OCI-LY1 (cell line): ENCODE measurements around the gene ZDHHC4.

Experiments
- H2AFZ ChIP-seq: fragments of 200-600 bp; sonication (generic), shearing (Covaris generic); 2 replicates; pipeline ENCODE4 v1.6.0; 2014; ENCODE audit warnings: antibody characterized with exemption, mild to moderate bottlenecking, low read length
- H3F3A ChIP-seq: fragments of 200-600 bp; sonication (generic), shearing (Covaris generic); 2 replicates; pipeline ENCODE4 v1.6.0; 2014; ENCODE audit warnings: mild to moderate bottlenecking, antibody characterized with exemption, low read length, moderate library complexity; ENCODE audit not compliant: insufficient read depth
- H3K27ac ChIP-seq: fragments of 200-600 bp; sonication (generic); 2 replicates; pipeline ENCODE4 v1.5.1; 2014; ENCODE audit warnings: low read length, mixed run types, mild to moderate bottlenecking, low read depth; ENCODE audit not compliant: poor library complexity, severe bottlenecking
- H3K27me3 ChIP-seq: fragments of 200-600 bp; sonication (generic); 2 replicates; pipeline ENCODE4 v1.6.0; 2014; ENCODE audit warnings: antibody characterized with exemption, mild to moderate bottlenecking, low read length, moderate library complexity; ENCODE audit not compliant: insufficient read depth
- H3K36me3 ChIP-seq: fragments of 200-600 bp; sonication (generic); 2 replicates; pipeline ENCODE4 v1.6.1; 2014; ENCODE audit warnings: mild to moderate bottlenecking, antibody characterized with exemption, low read length, moderate library complexity, mixed read lengths; ENCODE audit not compliant: insufficient read depth
- H3K4me1 ChIP-seq: fragments of 200-600 bp; sonication (generic); 2 replicates; pipeline ENCODE4 v1.5.1; 2014; ENCODE audit warnings: mild to moderate bottlenecking, low read length, moderate library complexity; ENCODE audit not compliant: insufficient read depth, severe bottlenecking
- H3K4me2 ChIP-seq: fragments of 200-600 bp; sonication (generic), shearing (Covaris generic); 2 replicates; pipeline ENCODE4 v1.6.1; 2014; ENCODE audit warnings: low read length
- H3K4me3 ChIP-seq: fragments of 200-600 bp; sonication (generic); 2 replicates; pipeline ENCODE4 v1.5.1; 2014; ENCODE audit warnings: low read length, low read depth, mild to moderate bottlenecking, mixed read lengths; ENCODE audit not compliant: poor library complexity, severe bottlenecking
- H3K79me2 ChIP-seq: fragments of 200-600 bp; shearing (Covaris generic); 2 replicates; pipeline ENCODE4 v1.6.1; 2016; ENCODE audit warnings: mixed run types, low read length, mixed read lengths; ENCODE audit not compliant: insufficient read depth
- H3K9ac ChIP-seq: fragments of 200-600 bp; sonication (generic), shearing (Covaris generic); 2 replicates; pipeline ENCODE4 v1.6.1; 2014; ENCODE audit warnings: mild to moderate bottlenecking, low read length, mixed read lengths
- H3K9me2 ChIP-seq: fragments of 200-600 bp; sonication (generic), shearing (Covaris generic); 2 replicates; pipeline ENCODE4 v1.6.1; 2014; ENCODE audit warnings: low read depth, mild to moderate bottlenecking, low read length, mixed read lengths
- H3K9me3 ChIP-seq: fragments of 200-600 bp; shearing (Covaris generic); 2 replicates; pipeline ENCODE4 v1.6.1; 2014; ENCODE audit warnings: low read length, mixed read lengths
- H4K20me1 ChIP-seq: fragments of 200-600 bp; sonication (generic), shearing (Covaris generic); 2 replicates; pipeline ENCODE4 v1.6.0; 2016; ENCODE audit warnings: mild to moderate bottlenecking, low read length; ENCODE audit not compliant: insufficient read depth
- EZH2 ChIP-seq: fragments of 200-600 bp; sonication (generic), shearing (Covaris generic); IDR thresholded peaks from 2 replicates; pipeline ENCODE4 v1.8.0; 2017; ENCODE audit warnings: borderline replicate concordance, mixed run types, mild to moderate bottlenecking, antibody characterized with exemption, low read length, moderate library complexity, mixed read lengths
- TF ChIP-seq, protein P1 (sequence below): fragments of 200-600 bp; sonication (generic), shearing (Covaris generic); IDR thresholded peaks from 2 replicates; pipeline ENCODE4 v1.5.1; 2017; ENCODE audit warnings: mild to moderate bottlenecking, antibody characterized with exemption, low read length, moderate library complexity, mixed read lengths

Gene ZDHHC4

GRCh38 chr7:6607651-6608051, 30.4 kb downstream of the ZDHHC4 start:
- Histone ChIP-seq H3K9ac (no peak overlapping the region), H2AFZ (no peak overlapping the region), H3K4me2 (no peak overlapping the region), H3K27ac (no peak overlapping the region), H3K4me1 (no peaks in the 10 kb centered on the region), H4K20me1 (no peaks in the 10 kb centered on the region), H3K9me3 (no peaks in the 10 kb centered on the region), H3K9me2 (no peaks in the 10 kb centered on the region), H3K4me3 (no peak overlapping the region), H3K36me3 (peaks cover 4% of the 10 kb centered on the region), H3K27me3 (no peaks in the 10 kb centered on the region), H3F3A (no peaks in the 10 kb centered on the region), H3K79me2 (no peaks in the 10 kb centered on the region)
- TF ChIP-seq, protein P1, sequence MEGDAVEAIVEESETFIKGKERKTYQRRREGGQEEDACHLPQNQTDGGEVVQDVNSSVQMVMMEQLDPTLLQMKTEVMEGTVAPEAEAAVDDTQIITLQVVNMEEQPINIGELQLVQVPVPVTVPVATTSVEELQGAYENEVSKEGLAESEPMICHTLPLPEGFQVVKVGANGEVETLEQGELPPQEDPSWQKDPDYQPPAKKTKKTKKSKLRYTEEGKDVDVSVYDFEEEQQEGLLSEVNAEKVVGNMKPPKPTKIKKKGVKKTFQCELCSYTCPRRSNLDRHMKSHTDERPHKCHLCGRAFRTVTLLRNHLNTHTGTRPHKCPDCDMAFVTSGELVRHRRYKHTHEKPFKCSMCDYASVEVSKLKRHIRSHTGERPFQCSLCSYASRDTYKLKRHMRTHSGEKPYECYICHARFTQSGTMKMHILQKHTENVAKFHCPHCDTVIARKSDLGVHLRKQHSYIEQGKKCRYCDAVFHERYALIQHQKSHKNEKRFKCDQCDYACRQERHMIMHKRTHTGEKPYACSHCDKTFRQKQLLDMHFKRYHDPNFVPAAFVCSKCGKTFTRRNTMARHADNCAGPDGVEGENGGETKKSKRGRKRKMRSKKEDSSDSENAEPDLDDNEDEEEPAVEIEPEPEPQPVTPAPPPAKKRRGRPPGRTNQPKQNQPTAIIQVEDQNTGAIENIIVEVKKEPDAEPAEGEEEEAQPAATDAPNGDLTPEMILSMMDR = no peak
- no peak for TF ChIP-seq EZH2

DNA sequence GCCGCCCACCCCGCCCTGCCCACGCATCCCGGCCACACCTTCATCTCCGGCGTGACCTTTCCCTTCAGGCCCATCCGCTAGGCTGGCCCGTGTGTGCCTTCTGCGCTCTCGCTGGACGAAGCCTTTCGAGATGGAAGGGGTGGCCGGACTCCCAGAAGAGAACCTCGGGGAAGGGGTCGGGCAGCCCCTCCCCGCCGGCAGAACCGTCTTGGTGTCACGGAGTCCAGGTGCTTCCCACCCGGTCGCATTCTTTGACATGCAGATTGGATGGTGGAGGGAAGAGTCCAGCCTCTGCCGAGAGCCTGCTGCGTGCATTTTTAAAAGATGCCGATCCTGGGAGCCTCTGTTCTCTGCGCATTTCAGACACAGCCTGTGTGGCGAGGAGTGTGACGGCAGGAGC, 30.8 kb downstream of the ZDHHC4 start:
- no peak overlapping the region for H3K9ac ChIP-seq
- H3K79me2 ChIP-seq = no peaks in the 10 kb centered on the region
- no peak overlapping the region for H3K4me3 ChIP-seq
- no peak for TF ChIP-seq EZH2
- TF ChIP-seq, protein P1 = no peak
- no peaks in the 10 kb centered on the region for H3K4me1 ChIP-seq
- no peaks in the 10 kb centered on the region for H3K27me3 ChIP-seq
- H3K4me2 ChIP-seq = no peak overlapping the region
- H3K27ac ChIP-seq = no peak overlapping the region
- no peaks in the 10 kb centered on the region for H3F3A ChIP-seq
- no peaks in the 10 kb centered on the region for H3K9me2 ChIP-seq
- no peaks in the 10 kb centered on the region; the same call in none of the 2 replicates for H3K36me3 ChIP-seq
- H3K9me3 ChIP-seq = no peaks in the 10 kb centered on the region
- H4K20me1 ChIP-seq = no peaks in the 10 kb centered on the region
- H2AFZ ChIP-seq = no peak overlapping the region

DNA sequence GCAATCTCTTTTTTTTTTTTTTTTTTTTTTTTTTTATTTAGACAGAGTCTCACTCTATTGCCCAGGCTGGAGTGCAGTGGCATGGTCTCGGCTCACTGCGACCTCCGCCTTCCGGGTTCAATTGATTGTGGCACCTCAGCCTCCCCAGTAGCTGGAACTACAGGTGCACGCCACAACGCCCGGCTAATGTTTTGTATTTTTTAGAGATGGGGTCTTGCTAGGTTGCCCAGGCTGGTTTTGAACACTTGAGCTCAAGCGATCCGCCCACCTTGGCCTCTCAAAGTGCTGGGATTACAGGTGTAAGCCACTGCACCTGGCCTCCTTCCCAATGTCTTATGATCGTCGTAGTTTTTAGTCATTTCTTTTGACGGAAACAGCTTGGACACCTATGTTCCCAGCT, 31.5 kb downstream of the ZDHHC4 start:
- Histone ChIP-seq H2AFZ (no peak overlapping the region), H3K9ac (no peak overlapping the region), H3K9me3 (no peaks in the 10 kb centered on the region), H3K36me3 (no peaks in the 10 kb centered on the region; the same call in none of the 2 replicates), H4K20me1 (no peaks in the 10 kb centered on the region), H3K79me2 (no peaks in the 10 kb centered on the region), H3K27ac (no peak overlapping the region), H3K4me2 (no peak overlapping the region), H3K4me3 (no peak overlapping the region), H3K27me3 (no peaks in the 10 kb centered on the region), H3K4me1 (no peaks in the 10 kb centered on the region), H3F3A (no peaks in the 10 kb centered on the region), H3K9me2 (no peaks in the 10 kb centered on the region)
- TF ChIP-seq EZH2 = no peak
- TF ChIP-seq, protein P1 = no peak
